Spinal cord (tissue), 10 donors: ENCODE data around the gene TBRG4. TPM values are rescaled to one million over a fixed set of nuclear protein-coding genes. Genes with fewer than 3 reads are reported as not detected.

Experiments used
- DNase-seq, 6 donors: peaks; one replicate each; pipeline versions ENCODE4 v3.0.0 to v3.0.0-alpha.2; 2013 to 2015; ENCODE audit warnings: low spot score in 6 of 6, low read depth in 4 of 6
- H3K27ac ChIP-seq: one replicate; pipeline ENCODE4 v1.5.1; 2013; ENCODE audit warnings: low read depth, low read length, control low read depth
- H3K27me3 ChIP-seq: one replicate; pipeline ENCODE4 v1.6.1; 2013; ENCODE audit warnings: low read length; ENCODE audit not compliant: control insufficient read depth, insufficient read depth
- H3K36me3 ChIP-seq: one replicate; pipeline ENCODE4 v1.6.1; 2013; ENCODE audit warnings: low read length; ENCODE audit not compliant: control insufficient read depth, insufficient read depth
- H3K4me1 ChIP-seq: one replicate; pipeline ENCODE4 v1.6.1; 2013; ENCODE audit warnings: low read length; ENCODE audit not compliant: control insufficient read depth, insufficient read depth
- H3K4me3 ChIP-seq: one replicate; pipeline ENCODE4 v1.5.1; 2013; ENCODE audit warnings: low read depth, low read length, control low read depth
- H3K9me3 ChIP-seq: one replicate; pipeline ENCODE4 v1.6.1; 2013; ENCODE audit warnings: low read length; ENCODE audit not compliant: control insufficient read depth, insufficient read depth
- WGBS: methylation state at CpG from one replicate; pipeline ENCODE4 v1.1.5; 2013; ENCODE audit warnings: missing lambda C conversion rate; ENCODE audit not compliant: insufficient coverage; 5-methylcytosine and 5-hydroxymethylcytosine counted together
- polyA plus RNA-seq, 2 donors: library from polyadenylated mRNA; unstranded; fragments of 120-200 nt; gene quantifications; one replicate each; pipeline ENCODE4 v1.2.1, GENCODE V29; 2013; ENCODE audit not compliant: insufficient read length in 2 of 2
- total RNA-seq, 2 donors: library from RNA; depleted of rRNA in 1 of 2; stranded (reverse); fragments of 120-200 nt in 1 of 2; fragments of >200 nt in 1 of 2; gene quantifications; one replicate each; pipeline versions ENCODE4 v1.2.3 to v1.2.4, GENCODE V29; 2013 to 2014
- donor health status: healthy.

Gene TBRG4
- total and polyA plus RNA-seq, 4 donors = 34.4 to 50.3 (median 43.6) TPM

DNA sequence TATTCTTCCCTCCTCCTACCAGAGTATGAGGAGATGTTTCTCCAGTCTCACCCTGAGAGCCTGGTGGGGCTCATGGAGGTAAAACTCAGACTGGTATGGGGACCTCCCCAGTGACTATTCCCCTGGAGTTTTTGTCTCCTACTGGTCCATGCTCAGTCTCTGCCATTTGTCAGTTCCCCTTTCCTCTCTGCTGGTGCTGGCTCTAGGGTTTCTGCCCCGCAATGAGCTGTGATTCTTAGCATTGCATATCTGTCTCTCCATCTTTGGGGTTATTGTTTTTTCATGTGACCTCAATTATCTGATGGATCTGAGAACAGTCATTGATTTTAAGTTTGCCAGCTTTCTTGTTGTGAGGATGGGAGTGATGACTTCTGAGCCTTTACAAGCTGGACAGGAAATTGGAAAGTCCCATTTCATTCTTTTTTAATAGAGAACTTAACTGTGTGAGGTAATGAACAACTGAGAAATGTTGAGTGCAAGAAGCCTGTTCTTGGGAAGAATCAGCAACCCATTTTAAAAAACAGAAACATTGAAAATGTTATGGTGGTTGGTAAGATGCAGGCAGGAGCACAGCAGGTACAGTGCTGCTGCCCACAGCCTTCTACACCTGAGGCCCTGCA lies 49.6 kb downstream of the TBRG4 start:
- DNase-seq = no peak
- H3K4me1 ChIP-seq = no peaks in the 10 kb centered on the region
- no peaks in the 10 kb centered on the region for H3K9me3 ChIP-seq
- H3K4me3 ChIP-seq = no peak overlapping the region
- no CpG with 5 or more reads among the region's 1 CpG for WGBS
- H3K36me3 ChIP-seq = peaks cover 12% of the 10 kb centered on the region
- H3K27me3 ChIP-seq = no peaks in the 10 kb centered on the region
- no peak overlapping the region for H3K27ac ChIP-seq

GRCh38 chr7:45061352-45061751 lies 50.1 kb downstream of the TBRG4 start:
- no peak overlapping the region for H3K4me3 ChIP-seq
- H3K27me3 ChIP-seq = no peaks in the 10 kb centered on the region
- no peaks in the 10 kb centered on the region for H3K9me3 ChIP-seq
- peaks cover 12% of the 10 kb centered on the region for H3K36me3 ChIP-seq
- DNase-seq = no peak
- WGBS = no CpG with 5 or more reads among the region's 2 CpGs
- H3K4me1 ChIP-seq = no peaks in the 10 kb centered on the region
- H3K27ac ChIP-seq = no peak overlapping the region

GRCh38 chr7:45060295-45060694 lies 51.2 kb downstream of the TBRG4 start:
- DNase-seq = no peak
- no peak overlapping the region for H3K27ac ChIP-seq
- no peak overlapping the region for H3K4me3 ChIP-seq
- 88% methylated on average over 1 of the region's 3 CpGs for WGBS
- H3K27me3 ChIP-seq = no peaks in the 10 kb centered on the region
- no peaks in the 10 kb centered on the region for H3K4me1 ChIP-seq
- peaks cover 9% of the 10 kb centered on the region for H3K36me3 ChIP-seq
- H3K9me3 ChIP-seq = no peaks in the 10 kb centered on the region

- no peak overlapping the region for H3K4me3 ChIP-seq
- no peaks in the 10 kb centered on the region for H3K36me3 ChIP-seq
- H3K27ac ChIP-seq = no peak overlapping the region
- no peaks in the 10 kb centered on the region for H3K9me3 ChIP-seq
- WGBS = 96% methylated on average over 3 of the region's 5 CpGs
- H3K27me3 ChIP-seq = no peaks in the 10 kb centered on the region
- H3K4me1 ChIP-seq = no peaks in the 10 kb centered on the region
- no peak for DNase-seq
Measured at GRCh38 chr7:45057878-45058277, 53.6 kb downstream of the TBRG4 start.

DNA sequence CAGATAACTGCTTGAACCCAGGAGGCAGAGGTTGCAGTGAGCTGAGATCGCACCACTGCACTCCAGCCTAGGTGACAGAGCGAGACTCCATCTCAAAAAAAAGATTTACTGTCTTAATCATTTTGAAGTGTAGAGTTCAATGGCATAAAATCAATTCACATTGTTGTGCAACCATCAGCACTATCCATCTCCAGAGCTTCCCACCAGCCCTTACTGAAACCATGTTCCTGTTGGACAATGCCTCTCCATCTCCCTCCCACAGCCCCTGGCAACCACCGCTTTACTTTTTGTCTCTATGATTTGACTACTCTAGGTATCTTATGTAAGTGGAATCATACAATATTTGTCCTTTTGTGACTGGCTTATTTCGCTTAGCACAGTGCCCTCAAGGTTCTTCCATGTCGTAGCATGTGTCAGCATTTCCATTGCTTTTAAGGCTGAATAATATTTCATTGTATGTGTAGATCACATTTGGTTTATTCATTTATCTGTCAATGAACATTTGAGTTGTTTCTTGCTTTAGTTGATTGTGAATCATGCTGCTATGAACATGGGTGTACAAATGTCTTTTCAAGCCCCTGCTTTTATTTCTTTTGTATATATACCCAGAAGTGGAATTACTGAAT lies 55.8 kb downstream of the TBRG4 start:
- WGBS = 100% methylated on average over 1 of the region's 5 CpGs
- no peaks in the 10 kb centered on the region for H3K27me3 ChIP-seq
- no peak for DNase-seq

GRCh38 chr7:45055016-45055415 lies 56.5 kb downstream of the TBRG4 start:
- peaks cover 3% of the 10 kb centered on the region for H3K36me3 ChIP-seq

More for the DNA sequence above, 55.8 kb downstream of the TBRG4 start:
- Histone ChIP-seq H3K27ac (no peak overlapping the region), H3K9me3 (no peaks in the 10 kb centered on the region), H3K4me1 (no peaks in the 10 kb centered on the region), H3K36me3 (peaks cover 3% of the 10 kb centered on the region), H3K4me3 (no peak overlapping the region)

GRCh38 chr7:45054442-45054841 lies 57.1 kb downstream of the TBRG4 start:
- no peak for DNase-seq
- Histone ChIP-seq H3K4me3 (no peak overlapping the region), H3K27me3 (no peaks in the 10 kb centered on the region), H3K9me3 (no peaks in the 10 kb centered on the region), H3K4me1 (no peaks in the 10 kb centered on the region), H3K27ac (no peak overlapping the region), H3K36me3 (peaks cover 3% of the 10 kb centered on the region)
- 100% methylated on average over 3 of the region's 3 CpGs for WGBS

More at GRCh38 chr7:45055016-45055415, 56.5 kb downstream of the TBRG4 start:
- H3K9me3 ChIP-seq = no peaks in the 10 kb centered on the region
- no peaks in the 10 kb centered on the region for H3K4me1 ChIP-seq
- H3K27ac ChIP-seq = no peak overlapping the region
- WGBS = 80% methylated on average over 1 of the region's 5 CpGs
- no peak for DNase-seq
- H3K4me3 ChIP-seq = no peak overlapping the region
- H3K27me3 ChIP-seq = no peaks in the 10 kb centered on the region

DNA sequence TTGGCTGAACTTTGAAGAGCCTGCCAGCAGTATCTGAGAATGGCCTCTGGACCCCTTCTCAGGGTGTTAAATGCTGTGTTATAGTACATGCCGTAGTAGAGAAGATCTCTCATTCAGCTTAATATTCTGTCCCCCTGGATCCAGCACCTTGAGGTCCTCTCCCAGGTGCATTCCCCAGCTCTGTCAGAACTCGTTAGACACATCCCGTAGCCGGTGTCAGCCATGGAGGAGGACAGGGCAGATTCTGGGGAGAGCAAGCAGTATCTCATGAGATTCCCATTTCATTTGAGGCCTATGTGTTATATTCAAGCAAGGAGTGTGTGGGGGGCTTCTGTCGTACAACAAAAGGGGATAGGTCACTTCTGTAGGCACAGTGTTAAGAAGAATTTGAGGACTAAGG lies 57.6 kb downstream of the TBRG4 start:
- Histone ChIP-seq H3K4me1 (no peaks in the 10 kb centered on the region), H3K36me3 (peaks cover 3% of the 10 kb centered on the region), H3K9me3 (no peaks in the 10 kb centered on the region), H3K4me3 (no peak overlapping the region), H3K27me3 (no peaks in the 10 kb centered on the region), H3K27ac (no peak overlapping the region)
- no peak for DNase-seq
- WGBS = 100% methylated on average over 3 of the region's 5 CpGs

GRCh38 chr7:45053401-45053800 lies 58.1 kb downstream of the TBRG4 start:
- Histone ChIP-seq H3K27ac (no peak overlapping the region), H3K4me3 (no peak overlapping the region), H3K36me3 (peaks cover 3% of the 10 kb centered on the region), H3K27me3 (no peaks in the 10 kb centered on the region), H3K4me1 (no peaks in the 10 kb centered on the region), H3K9me3 (no peaks in the 10 kb centered on the region)
- DNase-seq = no peak
- 84% methylated on average over 4 of the region's 6 CpGs for WGBS

DNA sequence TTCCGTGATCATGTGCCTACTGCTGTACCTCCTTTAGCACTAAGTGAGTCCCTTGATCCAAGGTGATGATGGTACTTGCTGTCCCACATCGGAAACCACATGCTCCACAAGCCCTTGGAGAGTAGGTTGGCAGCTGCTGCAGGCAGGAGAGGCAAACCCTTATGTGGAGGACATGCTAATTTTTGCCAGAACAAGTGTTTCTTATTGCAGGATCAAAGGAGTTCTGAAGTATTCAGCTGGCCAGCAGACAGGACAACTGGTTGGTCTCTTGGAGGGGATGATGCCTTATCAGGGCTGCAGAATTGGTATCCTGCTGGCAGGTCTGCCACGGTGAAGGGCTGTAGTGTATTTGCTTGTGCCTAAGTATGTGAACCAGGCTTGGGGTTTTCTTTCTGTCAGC lies 59.5 kb downstream of the TBRG4 start:
- no peaks in the 10 kb centered on the region for H3K9me3 ChIP-seq
- WGBS = 72% methylated on average over 3 of the region's 3 CpGs
- peaks cover 3% of the 10 kb centered on the region for H3K36me3 ChIP-seq
- no peaks in the 10 kb centered on the region for H3K4me1 ChIP-seq
- no peak overlapping the region for H3K27ac ChIP-seq
- no peak for DNase-seq
- H3K4me3 ChIP-seq = no peak overlapping the region
- no peaks in the 10 kb centered on the region for H3K27me3 ChIP-seq
